ENCODE data around the gene AFM.

The AFM gene

GRCh38 chr4:73481358-73481757, at the start of gene AFM:
TSS of gene AFM (plus strand) at chr4:73481745. CDS start at chr4:73481776, 31 bp downstream.
- DNase-seq: no peak

- no peak for DNase-seq
Observed at GRCh38 chr4:73431813-73432168, 49.8 kb upstream of the AFM start.

DNA sequence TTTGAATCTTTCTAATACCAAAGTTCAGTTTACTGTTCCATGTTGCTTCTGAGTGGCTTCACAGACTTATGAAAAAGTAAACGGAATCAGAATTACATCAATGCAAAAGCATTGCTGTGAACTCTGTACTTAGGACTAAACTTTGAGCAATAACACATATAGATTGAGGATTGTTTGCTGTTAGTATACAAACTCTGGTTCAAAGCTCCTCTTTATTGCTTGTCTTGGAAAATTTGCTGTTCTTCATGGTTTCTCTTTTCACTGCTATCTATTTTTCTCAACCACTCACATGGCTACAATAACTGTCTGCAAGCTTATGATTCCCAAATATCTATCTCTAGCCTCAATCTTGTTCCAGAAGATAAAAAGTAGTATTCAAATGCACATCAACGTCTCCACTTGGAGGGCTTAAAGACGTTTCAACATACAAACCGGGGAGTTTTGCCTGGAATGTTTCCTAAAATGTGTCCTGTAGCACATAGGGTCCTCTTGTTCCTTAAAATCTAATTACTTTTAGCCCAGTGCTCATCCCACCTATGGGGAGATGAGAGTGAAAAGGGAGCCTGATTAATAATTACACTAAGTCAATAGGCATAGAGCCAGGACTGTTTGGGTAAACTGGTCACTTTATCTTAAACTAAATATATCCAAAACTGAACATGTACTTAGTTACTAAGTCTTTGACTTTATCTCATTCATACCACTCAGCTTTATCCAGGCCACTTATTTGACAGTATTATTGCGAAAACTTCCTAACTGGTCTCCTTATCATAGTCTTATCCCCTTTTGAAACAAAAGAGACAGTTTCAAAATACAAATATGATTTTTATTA, 49.2 kb upstream of the AFM start:
- no peak for DNase-seq

GRCh38 chr4:73433140-73433539, 48.4 kb upstream of the AFM start:
- DNase-seq: no peak

DNA sequence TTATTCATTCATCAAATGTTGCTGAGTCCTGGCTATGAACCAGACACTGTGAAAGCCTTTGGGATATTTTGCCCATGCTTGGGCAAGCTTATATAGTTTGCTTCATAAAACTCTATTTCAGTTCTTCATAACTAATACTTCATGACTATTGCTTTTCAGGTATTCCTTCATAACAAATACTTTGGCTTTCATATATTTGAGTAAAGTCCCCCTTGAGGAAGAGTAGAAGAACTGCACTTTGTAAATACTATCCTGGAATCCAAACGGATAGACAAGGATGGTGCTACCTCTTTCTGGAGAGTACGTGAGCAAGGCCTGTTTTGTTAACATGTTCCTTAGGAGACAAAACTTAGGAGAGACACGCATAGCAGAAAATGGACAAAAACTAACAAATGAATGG, 47.2 kb upstream of the AFM start:
- DNase-seq: no peak

GRCh38 chr4:73435984-73436383, 45.6 kb upstream of the AFM start, which contains the start of gene AFP:
TSS of gene AFP (plus strand) at chr4:73436221. CDS start at chr4:73436263, 42 bp downstream.
- no peak for DNase-seq

- no peak for DNase-seq
Observed at GRCh38 chr4:73436674-73437557, 44.6 kb upstream of the AFM start.

DNA sequence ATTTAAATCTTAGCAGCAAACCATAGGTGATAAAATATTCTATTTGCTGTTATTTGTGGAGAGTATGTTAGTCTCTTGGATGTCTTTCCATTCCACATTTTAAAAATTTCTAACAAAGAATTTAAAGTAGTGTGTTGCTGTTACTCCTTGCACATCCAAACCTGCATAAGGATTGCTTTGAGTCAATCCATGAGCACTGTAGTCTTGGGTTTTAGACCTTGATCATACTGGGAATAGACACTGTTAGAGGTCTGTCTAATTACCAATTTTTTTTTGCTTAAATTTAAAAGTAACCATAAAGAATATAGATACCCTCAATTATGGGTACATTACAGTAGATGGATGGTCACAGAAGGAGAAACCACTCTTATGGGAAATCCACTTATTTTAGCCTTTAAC, 44.0 kb upstream of the AFM start:
- DNase-seq: no peak

DNA sequence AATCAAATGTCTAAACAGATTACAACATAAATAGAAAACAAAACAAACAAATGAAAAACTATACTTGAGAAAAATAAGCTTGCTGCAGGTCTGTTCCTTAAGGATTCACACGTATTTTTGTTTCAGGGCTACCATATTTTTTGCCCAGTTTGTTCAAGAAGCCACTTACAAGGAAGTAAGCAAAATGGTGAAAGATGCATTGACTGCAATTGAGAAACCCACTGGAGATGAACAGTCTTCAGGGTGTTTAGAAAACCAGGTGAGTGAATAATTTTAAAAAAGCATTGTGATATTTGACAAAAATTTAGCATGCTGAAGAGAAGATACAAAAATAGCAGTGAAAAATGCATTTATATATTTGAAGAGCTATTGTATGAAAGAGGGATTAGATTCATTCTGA, 43.5 kb upstream of the AFM start:
- no peak for DNase-seq

- no peak for DNase-seq
Observed at GRCh38 chr4:73438582-73439215, 42.8 kb upstream of the AFM start.

DNA sequence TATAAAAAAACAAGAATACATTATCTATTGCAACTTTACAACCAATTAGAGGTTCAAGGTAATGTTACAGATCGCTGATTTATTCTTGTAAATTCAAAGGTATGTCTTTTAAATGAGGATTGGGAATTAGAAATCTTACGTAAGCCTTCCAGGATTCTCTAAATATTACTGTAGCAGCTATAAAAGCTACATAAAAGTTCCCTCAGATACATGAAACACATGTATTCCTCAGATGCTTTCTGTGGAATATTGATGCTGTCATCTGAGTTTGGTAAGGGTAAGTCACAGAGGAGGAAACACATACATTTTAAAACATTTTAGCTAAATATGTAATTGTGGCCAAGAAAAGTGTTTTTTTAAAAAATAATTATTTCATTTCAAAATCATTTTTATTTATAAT, 42.1 kb upstream of the AFM start:
- DNase-seq: no peak

GRCh38 chr4:73439991-73440390, 41.6 kb upstream of the AFM start:
- DNase-seq: no peak

DNA sequence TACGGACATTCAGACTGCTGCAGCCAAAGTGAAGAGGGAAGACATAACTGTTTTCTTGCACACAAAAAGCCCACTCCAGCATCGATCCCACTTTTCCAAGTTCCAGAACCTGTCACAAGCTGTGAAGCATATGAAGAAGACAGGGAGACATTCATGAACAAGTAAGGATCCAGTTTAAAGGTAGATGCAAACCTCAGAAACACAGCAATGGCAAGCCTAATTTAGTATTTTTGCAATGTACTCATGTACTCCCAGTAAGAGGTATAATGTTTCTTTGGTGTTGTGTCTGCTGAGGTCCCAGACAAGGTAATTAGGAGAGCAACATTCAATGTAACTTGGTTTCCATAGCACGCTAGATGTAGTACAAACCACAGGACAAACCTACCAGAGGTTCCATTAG, 40.9 kb upstream of the AFM start:
- DNase-seq: no peak

- no peak for DNase-seq
Observed at GRCh38 chr4:73442275-73442674, 39.3 kb upstream of the AFM start.

GRCh38 chr4:73443224-73443623, 38.3 kb upstream of the AFM start:
- no peak for DNase-seq

GRCh38 chr4:73445383-73446335, 35.9 kb upstream of the AFM start:
- DNase-seq: no peak

GRCh38 chr4:73446336-73446938, 35.1 kb upstream of the AFM start:
- DNase-seq: no peak

DNA sequence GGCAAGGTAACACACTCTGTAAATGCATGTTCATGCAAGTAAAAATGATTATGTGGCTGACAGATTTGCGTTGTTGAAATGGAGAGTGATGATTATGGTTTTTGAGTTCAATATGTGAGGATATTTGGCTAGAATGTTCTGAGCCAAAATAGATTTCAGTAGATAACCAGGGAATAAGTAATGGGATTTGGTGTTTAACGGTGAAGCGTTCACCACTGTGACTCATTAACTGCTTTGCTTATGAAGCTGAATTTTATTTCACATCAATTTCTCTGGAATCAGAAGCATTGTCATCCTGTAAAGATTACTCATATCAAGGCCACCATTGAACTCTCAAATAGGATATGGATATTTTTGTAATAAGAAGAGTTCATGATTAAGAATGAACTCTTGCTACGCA, 33.9 kb upstream of the AFM start:
- DNase-seq: no peak

GRCh38 chr4:73448448-73449203, 32.9 kb upstream of the AFM start:
- DNase-seq: no peak

GRCh38 chr4:73450398-73451004, 31.0 kb upstream of the AFM start:
- no peak for DNase-seq

DNA sequence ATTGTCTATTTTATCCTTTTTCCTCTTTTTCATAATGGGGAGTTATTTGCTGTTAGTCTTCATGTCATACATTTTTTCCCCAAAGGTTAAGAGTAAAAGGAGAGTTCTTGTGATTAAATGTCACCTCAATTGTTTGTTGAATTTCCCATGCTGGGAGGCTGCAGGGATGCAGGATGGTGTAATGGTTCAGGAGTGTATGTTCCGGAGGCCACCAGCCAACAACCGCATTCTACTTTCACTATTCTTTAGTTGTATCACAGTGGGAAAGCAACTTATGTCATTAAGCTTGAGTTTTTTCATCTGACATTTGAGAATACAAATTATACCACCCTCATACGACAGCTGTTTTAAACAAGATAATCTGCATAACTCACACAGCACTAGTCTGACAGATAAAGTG, 30.1 kb upstream of the AFM start:
- DNase-seq: no peak

All from activated CD8-positive, alpha-beta memory T cell treated with anti-CD3 and anti-CD28 coated beads for 24 hours (primary cell).